K562 (cell line): ENCODE data around the gene DRC3. TPM values are rescaled to one million over a fixed set of nuclear protein-coding genes. Genes with fewer than 3 reads are reported as not detected.

Source experiments
- ATF1 ChIP-seq, 2 experiments: fragments of 450-650 bp in 1 of 2; IDR thresholded peaks; 2 replicates each; pipeline ENCODE4 v1.6.1; 2016; ENCODE audit warnings: missing compliant biosample characterization in 1 of 2, missing genetic modification characterization in 1 of 2
- CLOCK ChIP-seq: fragments of 250-450 bp; sonication (Bioruptor Pico); IDR thresholded peaks from 2 replicates; pipeline ENCODE4 v1.4.0; 2020; ENCODE audit warnings: mild to moderate bottlenecking, moderate library complexity, borderline replicate concordance
- ESRRA ChIP-seq: fragments of 450-650 bp; IDR thresholded peaks from 2 replicates; pipeline ENCODE4 v1.6.1; 2014; ENCODE audit warnings: low read depth, mild to moderate bottlenecking, moderate library complexity, borderline replicate concordance
- FOXA1 ChIP-seq: fragments of 450-650 bp; IDR thresholded peaks from 2 replicates; pipeline ENCODE4 v1.6.1; 2016; ENCODE audit warnings: mild to moderate bottlenecking, borderline replicate concordance
- KDM4B ChIP-seq, 2 experiments: fragments of 450-650 bp in 1 of 2; sonication (generic) in 1 of 2; IDR thresholded peaks; 2 replicates each; pipeline ENCODE4 v1.6.1; 2016 to 2017; ENCODE audit warnings: borderline replicate concordance in 2 of 2, antibody characterized with exemption in 1 of 2, low read depth in 1 of 2, mild to moderate bottlenecking in 1 of 2
- MIER1 ChIP-seq: fragments of 450-650 bp; IDR thresholded peaks from 2 replicates; pipeline ENCODE4 v1.6.1; 2016; ENCODE audit warnings: antibody characterized with exemption, mild to moderate bottlenecking, low read depth
- MYNN ChIP-seq, 2 experiments: sonication (generic); formaldehyde crosslinking in 1 of 2; IDR thresholded peaks; 2 replicates each; pipeline versions ENCODE4 v1.5.0 to v1.6.1; 2016 to 2020; ENCODE audit warnings: antibody characterized with exemption in 1 of 2, missing genetic modification reagents in 1 of 2
- NEUROD1 ChIP-seq: fragments of 150-350 bp; IDR thresholded peaks from 2 replicates; pipeline ENCODE4 v1.6.1; 2014; ENCODE audit warnings: borderline replicate concordance, low read length, low read depth; ENCODE audit not compliant: partially characterized antibody
- NUFIP1 ChIP-seq: fragments of 450-650 bp; IDR thresholded peaks from 2 replicates; pipeline ENCODE4 v1.6.1; 2018; ENCODE audit not compliant: partially characterized antibody
- RBM17 ChIP-seq: fragments of 200-400 bp; formaldehyde crosslinking; IDR thresholded peaks from 2 replicates; pipeline ENCODE4 v1.6.1; 2017; ENCODE audit warnings: low read depth, mild to moderate bottlenecking, low read length, borderline replicate concordance
- RBM22 ChIP-seq: fragments of 200-400 bp; formaldehyde crosslinking; IDR thresholded peaks from 2 replicates; pipeline ENCODE4 v1.6.1; 2018; ENCODE audit warnings: low read length, low read depth; ENCODE audit not compliant: poor library complexity, severe bottlenecking
- RNF219 ChIP-seq: fragments of 250-450 bp; sonication (Bioruptor Pico); IDR thresholded peaks from 2 replicates; pipeline ENCODE4 v1.5.0; 2022; ENCODE audit warnings: mild to moderate bottlenecking
- SAFB ChIP-seq: fragments of 200-400 bp; formaldehyde crosslinking; IDR thresholded peaks from 2 replicates; pipeline ENCODE4 v1.6.1; 2017; ENCODE audit warnings: low read depth, low read length, borderline replicate concordance
- TAF15 ChIP-seq: fragments of 200-400 bp; formaldehyde crosslinking; IDR thresholded peaks from 2 replicates; pipeline ENCODE4 v1.6.1; 2017; ENCODE audit warnings: mild to moderate bottlenecking, low read depth, low read length, moderate library complexity
- ZBTB26 ChIP-seq: fragments of 450-650 bp; formaldehyde crosslinking; IDR thresholded peaks from 2 replicates; pipeline ENCODE4 v1.4.0; 2022; ENCODE audit warnings: missing genetic modification characterization
- polyA plus RNA-seq, 8 experiments: library from polyadenylated mRNA; depleted of rRNA in 4 of 8; stranded (reverse) in 5 of 8; unstranded in 3 of 8; fragments of >200 nt; fragmentation: Nextera tagmentation in 2 of 8; fragmentation: Illumina TruSeq in 1 of 8; extraction: Ambion mirVana in 2 of 8; extraction: Trizol in 1 of 8; gene quantifications; 2 replicates each; pipeline versions ENCODE4 v1.2.1 to v1.2.3, GENCODE V29; 2011 to 2014; ENCODE audit warnings: inconsistent platforms in 1 of 8, missing spikeins in 1 of 8
- total RNA-seq, 7 experiments: library from RNA; depleted of rRNA in 6 of 7; stranded (reverse); fragments of >200 nt in 6 of 7; fragmentation: Illumina TruSeq in 2 of 7; extraction: Trizol in 2 of 7; gene quantifications; 2 replicates each; pipeline versions ENCODE4 v1.2.1 to v1.2.3, GENCODE V29; 2011 to 2021; ENCODE audit warnings: low replicate concordance in 1 of 7
- TF ChIP-seq, protein P1 (sequence below): fragments of 450-650 bp; formaldehyde crosslinking; IDR thresholded peaks from 2 replicates; pipeline ENCODE4 v1.4.0; 2020; ENCODE audit warnings: mild to moderate bottlenecking, mixed read lengths
- TF ChIP-seq, protein P2 (sequence below): fragments of 250-450 bp; sonication (Bioruptor Pico); IDR thresholded peaks from 2 replicates; pipeline ENCODE4 v1.5.0; 2021

Gene DRC3
- total and polyA plus RNA-seq, 9 of the 15 experiments (the other 6 are each of a cell fraction or from before 2014, with no cell fraction given): 0.10 to 0.84 (median 0.30) TPM; not detected in 3

DNA sequence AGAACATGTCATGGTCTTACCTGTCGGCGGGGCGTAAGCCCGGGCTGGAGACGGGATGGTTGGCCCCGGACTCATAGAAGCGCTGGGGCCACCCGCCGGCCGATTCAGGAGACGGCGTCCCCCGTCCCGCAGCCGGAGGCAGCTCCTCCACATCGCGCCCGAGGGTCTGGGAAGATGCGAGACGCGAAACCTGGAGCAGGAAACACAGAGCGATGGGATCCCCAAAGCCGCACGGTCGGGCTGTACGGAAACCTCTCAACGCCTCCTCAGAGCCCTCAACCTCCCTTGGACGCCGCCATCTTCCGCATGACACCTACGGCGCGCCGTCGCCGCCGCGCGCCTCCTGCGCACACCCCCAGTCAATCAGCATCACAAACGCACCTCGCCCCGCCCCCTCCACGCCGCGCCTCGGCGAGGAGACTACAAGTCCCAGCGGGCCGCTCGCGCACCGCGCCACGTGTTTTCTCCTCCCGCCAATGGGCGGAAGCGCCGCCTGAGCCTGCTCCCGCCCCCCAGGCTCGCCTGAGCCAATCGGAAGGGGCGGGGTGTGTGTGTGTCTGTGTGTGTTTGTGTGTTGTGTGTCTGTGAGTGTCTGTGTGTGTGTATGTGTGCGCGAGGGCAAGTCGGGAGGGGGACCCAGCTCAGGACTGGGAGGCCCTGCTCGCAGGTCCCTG lies 66.3 kb downstream of the DRC3 start, which contains the start of the genes ATPAF2 and GID4 (continued):
- TF ChIP-seq ZBTB26 (CRISPR knock-in tag) (no peak), ATF1 (CRISPR knock-in tag; IDR thresholded peaks at IDR 0.05) (peak; percentile 78), ATF1 (tag; IDR thresholded peaks at IDR 0.05) (peak; percentile 97), RBM22 (no peak), FOXA1 (no peak), NEUROD1 (no peak), RBM17 (no peak), TAF15 (no peak), SAFB (no peak), ESRRA (no peak), RNF219 (no peak), MYNN (IDR thresholded peaks at IDR 0.05) (no peak), MYNN (CRISPR knock-in tag; IDR thresholded peaks at IDR 0.05) (no peak), MIER1 (no peak), NUFIP1 (no peak), KDM4B (IDR thresholded peaks at IDR 0.05; ENCODE audit: borderline replicate concordance in 2 of 2, low read depth in 1 of 2) (peak in 1 of 2 experiments; percentile 48; a peak in 1 of 4 replicates), CLOCK (CRISPR knock-in tag) (no peak)
- TF ChIP-seq, protein P1, sequence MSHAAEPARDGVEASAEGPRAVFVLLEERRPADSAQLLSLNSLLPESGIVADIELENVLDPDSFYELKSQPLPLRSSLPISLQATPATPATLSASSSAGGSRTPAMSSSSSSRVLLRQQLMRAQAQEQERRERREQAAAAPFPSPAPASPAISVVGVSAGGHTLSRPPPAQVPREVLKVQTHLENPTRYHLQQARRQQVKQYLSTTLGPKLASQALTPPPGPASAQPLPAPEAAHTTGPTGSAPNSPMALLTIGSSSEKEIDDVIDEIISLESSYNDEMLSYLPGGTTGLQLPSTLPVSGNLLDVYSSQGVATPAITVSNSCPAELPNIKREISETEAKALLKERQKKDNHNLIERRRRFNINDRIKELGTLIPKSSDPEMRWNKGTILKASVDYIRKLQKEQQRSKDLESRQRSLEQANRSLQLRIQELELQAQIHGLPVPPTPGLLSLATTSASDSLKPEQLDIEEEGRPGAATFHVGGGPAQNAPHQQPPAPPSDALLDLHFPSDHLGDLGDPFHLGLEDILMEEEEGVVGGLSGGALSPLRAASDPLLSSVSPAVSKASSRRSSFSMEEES (CRISPR knock-in tag): no peak
- TF ChIP-seq, protein P2, sequence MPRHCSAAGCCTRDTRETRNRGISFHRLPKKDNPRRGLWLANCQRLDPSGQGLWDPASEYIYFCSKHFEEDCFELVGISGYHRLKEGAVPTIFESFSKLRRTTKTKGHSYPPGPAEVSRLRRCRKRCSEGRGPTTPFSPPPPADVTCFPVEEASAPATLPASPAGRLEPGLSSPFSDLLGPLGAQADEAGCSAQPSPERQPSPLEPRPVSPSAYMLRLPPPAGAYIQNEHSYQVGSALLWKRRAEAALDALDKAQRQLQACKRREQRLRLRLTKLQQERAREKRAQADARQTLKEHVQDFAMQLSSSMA: no peak
